Panc1 (cell line): Measurements from ENCODE around the gene TNFSF12. TPM values are rescaled to one million over a fixed set of nuclear protein-coding genes. Genes with fewer than 3 reads are reported as not detected.

Experiments
- ATAC-seq: fragments of 200-7000 bp; cut with Tn5 transposase; 2 replicates; pipeline ENCODE4 v1.9.1; 2020; ENCODE audit warnings: mild to moderate bottlenecking, moderate library complexity
- BruUV-seq: library from RNA; stranded (reverse); fragments of 400-500 nt; replicated peaks from 2 replicates; lab custom pipeline; 2021; lab: Mats Ljungman, UMichigan
- CTCF ChIA-PET: fragments of 300-600 bp; sonication (Branson Sonifier 250); formaldehyde crosslinking; loops from one replicate; lab custom pipeline; 2022; ENCODE audit warnings: antibody characterized with exemption; lab: Charles Lee
- POLR2A ChIA-PET: fragments of 300-600 bp; sonication (Branson Sonifier 250); formaldehyde crosslinking; loops from one replicate; lab custom pipeline; 2022; ENCODE audit warnings: antibody characterized with exemption; lab: Charles Lee
- DNase-seq: peaks from one replicate; pipeline ENCODE4 v3.0.0-alpha.2; 2010; ENCODE audit warnings: low read depth, low spot score
- H3K27ac ChIP-seq: 2 replicates; pipeline ENCODE4 v1.5.1; 2011; ENCODE audit warnings: mild to moderate bottlenecking, low read length, inconsistent platforms
- H3K27me3 ChIP-seq: fragments of 200-500 bp; sonication (Bioruptor generic); 2 replicates; pipeline ENCODE4 v1.6.0; 2014; ENCODE audit warnings: low read length, inconsistent platforms; ENCODE audit not compliant: control insufficient read depth, insufficient read depth
- H3K36me3 ChIP-seq: fragments of 200-500 bp; sonication (Bioruptor generic); 2 replicates; pipeline ENCODE4 v1.5.1; 2014; ENCODE audit warnings: inconsistent platforms, mild to moderate bottlenecking, low read length, moderate library complexity; ENCODE audit not compliant: control insufficient read depth, insufficient read depth
- H3K4me1 ChIP-seq: 2 replicates; pipeline ENCODE4 v1.5.1; 2011; ENCODE audit warnings: inconsistent platforms, mild to moderate bottlenecking, low read length, moderate library complexity; ENCODE audit not compliant: control insufficient read depth, insufficient read depth
- H3K4me3 ChIP-seq, 2 experiments: 2 replicates each; pipeline ENCODE4 v1.5.1; 2011 to 2012; ENCODE audit warnings: low read depth in 2 of 2, low read length in 2 of 2, mild to moderate bottlenecking in 2 of 2, inconsistent platforms in 1 of 2, moderate library complexity in 1 of 2
- H3K9me3 ChIP-seq: fragments of 200-500 bp; sonication (Bioruptor generic); 2 replicates; pipeline ENCODE4 v1.5.1; 2014; ENCODE audit warnings: low read depth, mild to moderate bottlenecking, inconsistent platforms, low read length, moderate library complexity; ENCODE audit not compliant: control insufficient read depth, insufficient read depth
- POLR2AphosphoS5 ChIP-seq: IDR thresholded peaks from 2 replicates; pipeline ENCODE4 v1.6.1; 2012; ENCODE audit warnings: mild to moderate bottlenecking, low read depth, low read length, moderate library complexity
- SIN3A ChIP-seq: IDR thresholded peaks from 2 replicates; pipeline ENCODE4 v1.6.1; 2012; ENCODE audit warnings: low read depth, mild to moderate bottlenecking, low read length, moderate library complexity, borderline replicate concordance; ENCODE audit not compliant: insufficient read depth
- TCF7L2 ChIP-seq: IDR thresholded peaks from 2 replicates; pipeline ENCODE4 v1.6.1; 2011; ENCODE audit warnings: mild to moderate bottlenecking, low read depth, low read length, inconsistent platforms
- in situ Hi-C: cut with HindIII; loops from 2 replicates; pipeline ENCODE4 v1.10.0; 2016; ENCODE audit warnings: low sequenced_read_pairs, low pct_unique_long_range_greater_than_20kb
- intact Hi-C: fragments of 100-400 bp; cut with micrococcal nuclease; formaldehyde crosslinking; loops from one replicate; pipeline ENCODE4 v1.10.0; 2022; ENCODE audit not compliant: unreplicated experiment
- total RNA-seq: library from RNA; stranded (reverse); gene quantifications from one replicate; pipeline ENCODE4 v1.2.1, GENCODE V29; 2021; ENCODE audit not compliant: unreplicated experiment
- TF ChIP-seq, protein P1 (sequence below): fragments of 450-650 bp; IDR thresholded peaks from 2 replicates; pipeline ENCODE4 v1.5.1; 2017; ENCODE audit warnings: mild to moderate bottlenecking
- TF ChIP-seq, protein P2 (sequence below), 2 experiments: IDR thresholded peaks; 2 replicates each; pipeline ENCODE4 v1.6.1; 2011 to 2012; ENCODE audit warnings: low read depth in 2 of 2, control low read depth in 1 of 2, low read length in 1 of 2, mild to moderate bottlenecking in 1 of 2, moderate library complexity in 1 of 2; ENCODE audit not compliant: insufficient read depth in 1 of 2

The TNFSF12 gene
- total RNA-seq, 1 experiment from 2014 or later: 12.6 TPM

DNA sequence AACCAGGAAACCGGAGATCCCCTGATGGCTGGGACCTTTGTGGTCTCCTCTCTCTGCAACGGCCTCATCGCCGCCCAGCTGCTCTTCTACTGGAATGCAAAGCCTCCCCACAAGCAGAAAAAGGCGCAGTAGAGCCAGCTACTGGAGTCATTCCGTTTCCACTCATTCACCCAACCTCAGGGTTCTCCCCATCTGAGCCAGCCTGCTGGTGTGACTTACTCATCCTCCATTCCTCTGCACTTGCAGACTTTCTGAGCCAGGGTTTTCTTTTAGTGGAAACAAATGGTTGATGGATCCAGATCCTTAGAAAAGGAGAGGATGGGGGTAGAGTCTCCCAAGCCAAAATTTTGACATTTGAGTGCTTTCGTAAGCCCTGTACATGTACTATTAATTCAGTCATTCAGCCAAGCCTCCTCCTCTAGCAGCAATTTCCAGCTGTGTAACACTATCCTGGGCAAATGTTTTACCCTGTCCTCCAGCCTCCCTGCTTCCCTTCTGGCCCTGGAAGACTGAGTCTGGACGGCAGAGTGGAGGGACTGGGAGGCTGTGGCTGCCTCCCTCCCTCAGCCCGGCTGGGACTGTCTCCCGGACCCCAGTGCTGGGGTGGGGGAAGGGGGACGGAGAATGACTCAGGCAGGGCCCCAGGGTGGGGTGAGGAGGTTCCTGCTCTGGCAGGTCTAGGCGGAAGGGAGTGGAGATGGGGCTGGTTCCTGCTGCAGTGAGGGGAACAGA is 38.7 kb downstream of the TNFSF12 start:
- Histone ChIP-seq H3K27me3 (no peaks in the 10 kb centered on the region), H3K9me3 (no peaks in the 10 kb centered on the region), H3K4me1 (peaks cover 22% of the 10 kb centered on the region), H3K27ac (0 out of 2 replicates have a peak overlapping the region, but pooled peaks have one; percentile 2), H3K4me3 (no peak overlapping the region), H3K36me3 (peaks cover 5% of the 10 kb centered on the region)
- intact Hi-C loops: loop anchor here (2.0 kb wide), 1 partner anchor 99 kb away; the partner anchor contains the start of gene TP53
- POLR2A ChIA-PET: no interaction called here
- DNase-seq: no peak
- TSS peak; percentile 38 for BruUV-seq
- TF ChIP-seq SIN3A: no peak
- TF ChIP-seq TCF7L2: no peak
- TF ChIP-seq, protein P1, sequence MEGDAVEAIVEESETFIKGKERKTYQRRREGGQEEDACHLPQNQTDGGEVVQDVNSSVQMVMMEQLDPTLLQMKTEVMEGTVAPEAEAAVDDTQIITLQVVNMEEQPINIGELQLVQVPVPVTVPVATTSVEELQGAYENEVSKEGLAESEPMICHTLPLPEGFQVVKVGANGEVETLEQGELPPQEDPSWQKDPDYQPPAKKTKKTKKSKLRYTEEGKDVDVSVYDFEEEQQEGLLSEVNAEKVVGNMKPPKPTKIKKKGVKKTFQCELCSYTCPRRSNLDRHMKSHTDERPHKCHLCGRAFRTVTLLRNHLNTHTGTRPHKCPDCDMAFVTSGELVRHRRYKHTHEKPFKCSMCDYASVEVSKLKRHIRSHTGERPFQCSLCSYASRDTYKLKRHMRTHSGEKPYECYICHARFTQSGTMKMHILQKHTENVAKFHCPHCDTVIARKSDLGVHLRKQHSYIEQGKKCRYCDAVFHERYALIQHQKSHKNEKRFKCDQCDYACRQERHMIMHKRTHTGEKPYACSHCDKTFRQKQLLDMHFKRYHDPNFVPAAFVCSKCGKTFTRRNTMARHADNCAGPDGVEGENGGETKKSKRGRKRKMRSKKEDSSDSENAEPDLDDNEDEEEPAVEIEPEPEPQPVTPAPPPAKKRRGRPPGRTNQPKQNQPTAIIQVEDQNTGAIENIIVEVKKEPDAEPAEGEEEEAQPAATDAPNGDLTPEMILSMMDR: no peak
- TF ChIP-seq POLR2AphosphoS5: no peak
- TF ChIP-seq, protein P2, sequence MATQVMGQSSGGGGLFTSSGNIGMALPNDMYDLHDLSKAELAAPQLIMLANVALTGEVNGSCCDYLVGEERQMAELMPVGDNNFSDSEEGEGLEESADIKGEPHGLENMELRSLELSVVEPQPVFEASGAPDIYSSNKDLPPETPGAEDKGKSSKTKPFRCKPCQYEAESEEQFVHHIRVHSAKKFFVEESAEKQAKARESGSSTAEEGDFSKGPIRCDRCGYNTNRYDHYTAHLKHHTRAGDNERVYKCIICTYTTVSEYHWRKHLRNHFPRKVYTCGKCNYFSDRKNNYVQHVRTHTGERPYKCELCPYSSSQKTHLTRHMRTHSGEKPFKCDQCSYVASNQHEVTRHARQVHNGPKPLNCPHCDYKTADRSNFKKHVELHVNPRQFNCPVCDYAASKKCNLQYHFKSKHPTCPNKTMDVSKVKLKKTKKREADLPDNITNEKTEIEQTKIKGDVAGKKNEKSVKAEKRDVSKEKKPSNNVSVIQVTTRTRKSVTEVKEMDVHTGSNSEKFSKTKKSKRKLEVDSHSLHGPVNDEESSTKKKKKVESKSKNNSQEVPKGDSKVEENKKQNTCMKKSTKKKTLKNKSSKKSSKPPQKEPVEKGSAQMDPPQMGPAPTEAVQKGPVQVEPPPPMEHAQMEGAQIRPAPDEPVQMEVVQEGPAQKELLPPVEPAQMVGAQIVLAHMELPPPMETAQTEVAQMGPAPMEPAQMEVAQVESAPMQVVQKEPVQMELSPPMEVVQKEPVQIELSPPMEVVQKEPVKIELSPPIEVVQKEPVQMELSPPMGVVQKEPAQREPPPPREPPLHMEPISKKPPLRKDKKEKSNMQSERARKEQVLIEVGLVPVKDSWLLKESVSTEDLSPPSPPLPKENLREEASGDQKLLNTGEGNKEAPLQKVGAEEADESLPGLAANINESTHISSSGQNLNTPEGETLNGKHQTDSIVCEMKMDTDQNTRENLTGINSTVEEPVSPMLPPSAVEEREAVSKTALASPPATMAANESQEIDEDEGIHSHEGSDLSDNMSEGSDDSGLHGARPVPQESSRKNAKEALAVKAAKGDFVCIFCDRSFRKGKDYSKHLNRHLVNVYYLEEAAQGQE (IDR thresholded peaks at IDR 0.05; ENCODE audit: insufficient read depth in 1 of 2, low read depth in 2 of 2, low read length in 1 of 2): no peak
- in situ Hi-C loops: no loop called here
- CTCF ChIA-PET: interaction anchor here (1.2 kb wide), 1 partner anchor 100 kb away, joined by 7 read pairs; the partner anchor contains the start of genes TP53 and WRAP53
- ATAC-seq: no peak

DNA sequence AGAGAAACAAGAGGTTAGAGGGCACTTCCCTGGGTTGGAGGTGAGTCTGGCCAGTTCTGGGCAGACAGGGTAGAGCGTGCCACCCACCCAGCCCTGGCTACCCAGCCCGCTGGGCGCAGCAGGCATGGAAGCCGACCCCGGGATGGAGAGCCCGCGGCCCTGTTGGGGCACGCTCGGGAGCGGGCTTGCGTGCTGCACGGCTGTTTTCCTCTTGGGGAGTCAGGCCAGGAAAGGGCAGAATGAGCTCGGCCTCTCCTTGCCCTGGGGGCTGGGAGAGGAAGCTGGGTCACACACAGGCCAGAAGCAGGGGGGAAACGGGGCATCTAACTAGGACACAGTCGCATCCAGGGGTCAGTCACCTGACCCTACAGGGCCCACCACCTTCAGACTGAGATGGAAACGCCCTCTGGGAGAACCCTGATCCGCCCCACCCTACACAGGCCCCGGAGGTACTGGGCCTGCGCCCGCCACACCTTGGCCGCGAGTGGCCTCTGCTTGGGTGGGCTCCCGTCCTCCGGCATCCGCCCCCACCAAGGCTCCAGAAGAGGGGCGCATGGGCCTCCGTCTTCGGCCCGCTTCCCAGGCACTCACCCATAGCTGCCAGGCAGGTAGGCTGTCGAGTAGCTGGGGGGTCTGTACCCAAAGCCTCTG is 39.8 kb downstream of the TNFSF12 start:
- peaks cover 17% of the 10 kb centered on the region for H3K4me1 ChIP-seq
- H3K27me3 ChIP-seq: no peaks in the 10 kb centered on the region
- ATAC-seq (no peak), DNase-seq (no peak)
- H3K9me3 ChIP-seq: no peaks in the 10 kb centered on the region
- TF ChIP-seq, protein P1: no peak
- no peak for TF ChIP-seq POLR2AphosphoS5
- TF ChIP-seq, protein P2 (IDR thresholded peaks at IDR 0.05; ENCODE audit: insufficient read depth in 1 of 2, low read depth in 2 of 2, low read length in 1 of 2): no peak
- TF ChIP-seq SIN3A: no peak
- no peak for TF ChIP-seq TCF7L2
- ChIA-PET POLR2A (no interaction called here), CTCF (no interaction called here)
- in situ Hi-C loops (no loop called here), intact Hi-C loops (no loop called here)
- no peak overlapping the region for H3K4me3 ChIP-seq
- no TSS peak for BruUV-seq
- H3K27ac ChIP-seq: no peak overlapping the region
- peaks cover 5% of the 10 kb centered on the region for H3K36me3 ChIP-seq
